ENCODE measurements around the gene INHBA.

DNA sequence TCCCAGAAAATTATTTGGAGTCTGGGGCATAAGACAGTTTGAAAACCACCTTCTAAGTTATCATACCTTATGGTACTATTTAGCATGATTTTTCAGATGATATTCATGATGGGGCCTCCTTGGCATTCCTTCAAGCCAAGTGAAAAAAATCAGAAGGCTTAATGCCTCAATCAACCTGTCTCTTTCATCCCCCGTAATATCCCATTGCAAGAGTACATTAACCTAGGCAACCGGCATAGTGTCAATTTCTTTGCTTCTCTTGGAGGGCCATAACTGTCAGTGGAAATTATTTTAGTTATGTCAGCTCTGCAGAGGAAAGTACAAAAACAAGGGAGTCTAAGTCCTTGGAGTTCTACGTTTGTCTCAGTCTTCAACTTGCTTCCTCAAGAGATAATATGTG is 43.4 kb downstream of the INHBA start:
- TF ChIP-seq JUNB (CRISPR knock-in tag; conservative IDR thresholded peaks at IDR 0.05), result no peak
- TF ChIP-seq, protein P1, sequence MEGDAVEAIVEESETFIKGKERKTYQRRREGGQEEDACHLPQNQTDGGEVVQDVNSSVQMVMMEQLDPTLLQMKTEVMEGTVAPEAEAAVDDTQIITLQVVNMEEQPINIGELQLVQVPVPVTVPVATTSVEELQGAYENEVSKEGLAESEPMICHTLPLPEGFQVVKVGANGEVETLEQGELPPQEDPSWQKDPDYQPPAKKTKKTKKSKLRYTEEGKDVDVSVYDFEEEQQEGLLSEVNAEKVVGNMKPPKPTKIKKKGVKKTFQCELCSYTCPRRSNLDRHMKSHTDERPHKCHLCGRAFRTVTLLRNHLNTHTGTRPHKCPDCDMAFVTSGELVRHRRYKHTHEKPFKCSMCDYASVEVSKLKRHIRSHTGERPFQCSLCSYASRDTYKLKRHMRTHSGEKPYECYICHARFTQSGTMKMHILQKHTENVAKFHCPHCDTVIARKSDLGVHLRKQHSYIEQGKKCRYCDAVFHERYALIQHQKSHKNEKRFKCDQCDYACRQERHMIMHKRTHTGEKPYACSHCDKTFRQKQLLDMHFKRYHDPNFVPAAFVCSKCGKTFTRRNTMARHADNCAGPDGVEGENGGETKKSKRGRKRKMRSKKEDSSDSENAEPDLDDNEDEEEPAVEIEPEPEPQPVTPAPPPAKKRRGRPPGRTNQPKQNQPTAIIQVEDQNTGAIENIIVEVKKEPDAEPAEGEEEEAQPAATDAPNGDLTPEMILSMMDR (IDR thresholded peaks at IDR 0.05 in 2 of 3, conservative IDR thresholded peaks at IDR 0.05 in 1 of 3; ENCODE audit: insufficient read depth in 2 of 3, low read depth in 1 of 3, low read length in 3 of 3), result no peak
- no peak for TF ChIP-seq SMC3 (conservative IDR thresholded peaks at IDR 0.05; ENCODE audit: insufficient read depth, low read depth, low read length)
- TF ChIP-seq ZNF274 (IDR thresholded peaks at IDR 0.05; ENCODE audit: borderline replicate concordance, low read depth, low read length), result no peak
- no peak for TF ChIP-seq ESRRB (CRISPR knock-in tag; IDR thresholded peaks at IDR 0.05; ENCODE audit: borderline replicate concordance)
- TF ChIP-seq TEAD4 (IDR thresholded peaks at IDR 0.05; ENCODE audit: low read length), result no peak
- TF ChIP-seq TEAD4 (CRISPR knock-in tag; IDR thresholded peaks at IDR 0.05; ENCODE audit: borderline replicate concordance), result no peak
- no peak for TF ChIP-seq SP1 (CRISPR knock-in tag; IDR thresholded peaks at IDR 0.05)
- no peak for TF ChIP-seq SMAD1 (IDR thresholded peaks at IDR 0.05; ENCODE audit: low read depth, low read length, partially characterized antibody)
- TF ChIP-seq ARID2 (IDR thresholded peaks at IDR 0.05), result no peak
- no peak for TF ChIP-seq MAFG (tag; conservative IDR thresholded peaks at IDR 0.05)
- no peak for TF ChIP-seq NFIX (CRISPR knock-in tag; IDR thresholded peaks at IDR 0.05; ENCODE audit: low read depth)
- no peak for TF ChIP-seq NR2C1 (IDR thresholded peaks at IDR 0.05)
- no peak for TF ChIP-seq NR2C1 (tag; IDR thresholded peaks at IDR 0.05)
- TF ChIP-seq RAD21 (CRISPR knock-in tag; conservative IDR thresholded peaks at IDR 0.05 in 1 of 2, IDR thresholded peaks at IDR 0.05 in 1 of 2), result no peak
